HEK293T (cell line): ENCODE results near the gene NYAP1.
A peak's percentile ranks its signal among the peaks of the same experiment; 100 is the strongest.

Experiments
- CTCF ChIA-PET: fragments of 350-600 bp; formaldehyde crosslinking; extraction: SDS; loops from one replicate; lab custom pipeline; 2021; ENCODE audit warnings: antibody characterized with exemption, inconsistent platforms; lab: Yijun Ruan, JAX
- POLR2A ChIA-PET: fragments of 350-600 bp; formaldehyde crosslinking; extraction: SDS; loops from one replicate; lab custom pipeline; 2020; ENCODE audit warnings: antibody characterized with exemption, inconsistent platforms; lab: Yijun Ruan, JAX
- DNase-seq: peaks from one replicate; pipeline ENCODE4 v3.0.0; 2012; ENCODE audit warnings: mixed read lengths; ENCODE audit errors: extremely low spot score
- ARNT ChIP-seq: fragments of 450-650 bp; IDR thresholded peaks from 2 replicates; pipeline ENCODE4 v1.6.1; 2017; ENCODE audit warnings: mild to moderate bottlenecking
- BHLHE40 ChIP-seq: fragments of 450-650 bp; IDR thresholded peaks from 2 replicates; pipeline ENCODE4 v1.6.1; 2016; ENCODE audit warnings: mild to moderate bottlenecking, moderate library complexity, borderline replicate concordance
- CTBP1 ChIP-seq: fragments of 450-650 bp; IDR thresholded peaks from 2 replicates; pipeline ENCODE4 v1.6.1; 2016; ENCODE audit warnings: borderline replicate concordance
- ELF4 ChIP-seq: fragments of 450-650 bp; IDR thresholded peaks from 2 replicates; pipeline ENCODE4 v1.6.1; 2017; ENCODE audit warnings: antibody characterized with exemption
- FOXA1 ChIP-seq: fragments of 450-650 bp; IDR thresholded peaks from 2 replicates; pipeline ENCODE4 v1.6.1; 2016; ENCODE audit warnings: mild to moderate bottlenecking
- FOXK2 ChIP-seq: fragments of 450-650 bp; IDR thresholded peaks from 2 replicates; pipeline ENCODE4 v1.6.1; 2016; ENCODE audit warnings: mild to moderate bottlenecking
- FOXM1 ChIP-seq: fragments of 450-650 bp; IDR thresholded peaks from 2 replicates; pipeline ENCODE4 v1.6.1; 2017; ENCODE audit warnings: mild to moderate bottlenecking, borderline replicate concordance
- HDGF ChIP-seq: fragments of 450-650 bp; IDR thresholded peaks from 2 replicates; pipeline ENCODE4 v1.6.1; 2017; ENCODE audit warnings: antibody characterized with exemption, borderline replicate concordance
- L3MBTL2 ChIP-seq: fragments of 450-650 bp; conservative IDR thresholded peaks from 2 replicates; pipeline ENCODE4 v1.6.1; 2016; ENCODE audit warnings: mild to moderate bottlenecking
- LEF1 ChIP-seq: fragments of 450-650 bp; IDR thresholded peaks from 2 replicates; pipeline ENCODE4 v1.6.1; 2017; ENCODE audit warnings: mild to moderate bottlenecking, borderline replicate concordance
- NFRKB ChIP-seq: fragments of 450-650 bp; IDR thresholded peaks from 2 replicates; pipeline ENCODE4 v1.6.1; 2016; ENCODE audit warnings: mild to moderate bottlenecking, moderate library complexity
- SP1 ChIP-seq: fragments of 450-650 bp; IDR thresholded peaks from 2 replicates; pipeline ENCODE4 v1.6.1; 2017
- SUZ12 ChIP-seq: fragments of 450-650 bp; IDR thresholded peaks from 2 replicates; pipeline ENCODE4 v1.6.1; 2016; ENCODE audit warnings: mild to moderate bottlenecking
- TARDBP ChIP-seq: fragments of 450-650 bp; IDR thresholded peaks from 2 replicates; pipeline ENCODE4 v1.6.1; 2016
- ZNF384 ChIP-seq: fragments of 450-650 bp; IDR thresholded peaks from 2 replicates; pipeline ENCODE4 v1.6.1; 2016
- TF ChIP-seq, protein P1 (sequence below): fragments of 450-650 bp; IDR thresholded peaks from 2 replicates; pipeline ENCODE4 v1.6.1; 2016

The NYAP1 gene

DNA sequence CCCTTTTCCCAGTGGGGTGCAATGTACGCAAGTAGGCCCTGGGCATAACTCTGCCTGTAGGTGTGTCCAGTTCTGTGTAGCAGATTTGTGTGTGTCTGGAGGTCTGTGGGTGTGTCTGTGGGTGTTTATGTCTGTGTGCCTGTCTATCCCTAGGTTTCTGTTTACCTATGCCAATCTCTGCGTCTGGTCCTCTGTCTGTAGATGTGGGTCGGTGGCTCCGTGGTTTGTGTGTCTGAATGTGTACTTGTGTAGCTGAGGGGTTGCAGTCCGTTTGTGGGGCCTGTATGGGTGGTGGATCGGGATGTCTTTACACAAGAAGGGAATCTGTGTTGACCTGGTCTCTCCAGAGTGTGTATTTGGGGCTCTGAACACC is 932 bp downstream of the NYAP1 start:
- POLR2A ChIA-PET = interaction anchor here (0.6 kb wide), 1 partner anchor 60 kb away, joined by 3 read pairs; no protein-coding TSS in a partner anchor
- CTCF ChIA-PET = no interaction called here
- TF ChIP-seq TARDBP (no peak), HDGF (no peak), NFRKB (no peak), CTBP1 (no peak)
- no peak for DNase-seq

DNA sequence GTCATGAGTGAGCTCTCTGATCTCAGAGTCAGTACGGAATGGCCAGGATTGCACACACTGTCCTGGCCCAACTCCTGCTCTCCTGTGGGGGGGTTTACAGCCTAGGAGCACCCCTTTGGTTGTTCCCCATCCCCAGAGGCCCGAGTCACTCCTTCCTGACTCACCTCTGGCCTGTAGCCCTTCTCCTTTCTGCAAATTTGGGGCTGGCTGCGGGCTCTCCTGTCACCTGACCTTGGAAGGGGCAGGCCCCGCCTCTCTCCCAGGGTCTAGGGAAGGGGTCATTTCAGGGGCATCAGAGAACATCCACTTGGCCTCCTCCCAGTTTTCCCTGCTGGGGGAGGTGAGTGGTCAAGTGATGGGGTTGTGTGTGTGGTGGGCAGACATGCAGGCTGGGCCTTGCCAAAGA is 1.7 kb downstream of the NYAP1 start:
- CTCF ChIA-PET = no interaction called here
- TF ChIP-seq ELF4 = no peak
- POLR2A ChIA-PET = interaction anchor here (0.6 kb wide), 1 partner anchor 60 kb away, joined by 3 read pairs; no protein-coding TSS in a partner anchor
- DNase-seq = no peak

DNA sequence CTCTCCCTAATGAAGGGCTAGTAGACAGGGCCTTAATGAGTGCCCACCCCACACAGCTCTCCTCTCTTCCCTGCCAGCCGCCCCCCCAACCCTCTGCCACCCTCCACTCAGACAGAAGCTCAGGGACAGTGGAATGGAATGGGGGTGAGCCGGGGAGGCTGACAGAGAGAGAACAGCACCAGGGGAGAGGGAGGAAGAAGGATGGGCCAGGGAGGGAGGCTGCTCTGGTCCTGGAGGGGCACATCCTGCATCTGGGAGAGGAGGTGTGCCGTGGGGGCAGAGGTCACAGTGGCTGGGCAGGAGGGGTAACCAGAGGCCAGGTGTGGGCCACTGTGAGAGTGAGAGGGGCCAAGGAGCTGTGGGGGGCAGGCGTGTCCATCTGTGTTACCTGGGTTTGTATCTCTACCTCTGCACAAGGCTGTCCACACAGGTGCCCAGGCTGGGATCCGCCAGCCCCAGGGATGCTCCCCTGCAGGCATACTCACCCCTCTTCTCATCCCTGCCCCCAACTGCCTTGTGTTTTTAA is 2.4 kb downstream of the NYAP1 start:
- TF ChIP-seq SP1 = no peak
- no peak for TF ChIP-seq NFRKB
- TF ChIP-seq, protein P1, sequence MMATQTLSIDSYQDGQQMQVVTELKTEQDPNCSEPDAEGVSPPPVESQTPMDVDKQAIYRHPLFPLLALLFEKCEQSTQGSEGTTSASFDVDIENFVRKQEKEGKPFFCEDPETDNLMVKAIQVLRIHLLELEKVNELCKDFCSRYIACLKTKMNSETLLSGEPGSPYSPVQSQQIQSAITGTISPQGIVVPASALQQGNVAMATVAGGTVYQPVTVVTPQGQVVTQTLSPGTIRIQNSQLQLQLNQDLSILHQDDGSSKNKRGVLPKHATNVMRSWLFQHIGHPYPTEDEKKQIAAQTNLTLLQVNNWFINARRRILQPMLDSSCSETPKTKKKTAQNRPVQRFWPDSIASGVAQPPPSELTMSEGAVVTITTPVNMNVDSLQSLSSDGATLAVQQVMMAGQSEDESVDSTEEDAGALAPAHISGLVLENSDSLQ = no peak
- TF ChIP-seq FOXM1 = no peak
- TF ChIP-seq HDGF = no peak
- CTCF ChIA-PET = no interaction called here
- POLR2A ChIA-PET = interaction anchor here (1.8 kb wide), 1 partner anchor 11 kb away, joined by 4 read pairs; no protein-coding TSS in a partner anchor
- DNase-seq = no peak

DNA sequence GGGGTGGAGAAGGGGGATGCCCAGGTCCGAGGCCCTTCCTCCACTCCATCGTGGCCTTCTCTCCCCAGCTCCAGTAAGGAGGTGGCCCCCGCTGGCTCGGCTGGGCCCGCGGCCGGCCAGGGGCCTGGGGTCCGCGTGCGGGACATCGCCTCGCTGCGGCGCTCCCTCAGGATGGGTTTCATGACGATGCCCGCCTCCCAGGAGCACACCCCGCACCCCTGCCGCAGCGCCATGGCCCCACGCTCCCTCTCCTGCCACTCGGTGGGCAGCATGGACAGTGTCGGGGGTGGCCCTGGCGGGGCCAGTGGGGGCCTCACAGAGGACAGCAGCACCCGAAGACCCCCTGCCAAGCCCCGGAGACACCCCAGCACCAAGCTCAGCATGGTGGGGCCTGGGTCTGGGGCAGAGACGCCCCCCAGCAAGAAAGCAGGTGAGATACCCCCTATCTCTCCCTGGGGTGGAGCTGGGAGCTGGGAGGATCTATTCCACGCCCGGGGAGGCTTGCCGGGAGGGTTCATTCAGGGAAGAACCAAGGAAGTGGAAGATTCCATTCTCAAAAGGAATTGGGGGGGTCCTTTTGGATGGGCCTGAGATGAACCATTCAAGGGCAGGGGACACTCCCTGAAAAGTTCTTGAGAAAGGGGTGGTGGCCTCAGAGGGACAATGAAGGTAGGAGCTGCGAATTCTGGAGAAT is 3.2 kb downstream of the NYAP1 start:
- ChIA-PET CTCF (no interaction called here), POLR2A (interaction anchor here (0.6 to 1.8 kb wide), 3 partner anchors 9 to 58 kb away, joined by 3 to 4 read pairs (median 3); partner anchors contain the start of gene ZCWPW1)
- TF ChIP-seq FOXA1 = no peak
- no peak for TF ChIP-seq ZNF384
- TF ChIP-seq TARDBP = no peak
- no peak for TF ChIP-seq FOXM1
- no peak for TF ChIP-seq ARNT
- TF ChIP-seq FOXK2 = no peak
- TF ChIP-seq, protein P1 = no peak
- no peak for TF ChIP-seq BHLHE40
- TF ChIP-seq SUZ12 = no peak
- no peak for DNase-seq

DNA sequence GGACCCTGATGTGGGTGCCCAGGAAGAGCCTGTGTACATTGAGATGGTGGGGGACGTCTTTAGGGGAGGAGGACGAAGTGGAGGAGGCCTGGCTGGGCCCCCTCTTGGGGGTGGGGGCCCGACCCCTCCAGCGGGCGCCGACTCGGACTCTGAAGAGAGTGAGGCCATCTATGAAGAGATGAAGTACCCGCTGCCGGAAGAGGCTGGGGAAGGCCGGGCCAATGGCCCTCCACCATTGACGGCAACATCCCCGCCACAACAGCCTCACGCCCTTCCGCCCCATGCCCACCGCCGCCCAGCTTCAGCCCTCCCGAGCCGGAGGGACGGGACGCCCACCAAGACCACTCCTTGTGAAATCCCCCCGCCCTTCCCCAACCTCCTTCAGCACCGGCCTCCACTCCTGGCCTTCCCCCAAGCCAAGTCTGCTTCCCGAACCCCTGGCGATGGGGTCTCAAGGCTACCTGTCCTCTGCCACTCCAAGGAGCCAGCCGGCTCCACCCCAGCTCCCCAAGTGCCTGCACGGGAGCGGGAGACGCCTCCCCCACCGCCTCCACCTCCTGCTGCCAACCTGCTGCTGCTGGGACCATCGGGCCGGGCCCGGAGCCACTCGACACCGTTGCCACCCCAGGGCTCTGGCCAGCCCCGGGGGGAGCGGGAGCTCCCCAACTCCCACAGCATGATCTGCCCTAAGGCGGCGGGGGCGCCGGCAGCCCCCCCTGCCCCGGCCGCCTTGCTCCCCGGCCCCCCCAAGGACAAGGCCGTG is 4.8 kb downstream of the NYAP1 start:
- ChIA-PET POLR2A (interaction anchor here (1.0 to 1.6 kb wide), 2 partner anchors 9 to 19 kb away, joined by 3 read pairs; partner anchors contain the start of gene TSC22D4), CTCF (no interaction called here)
- DNase-seq = no peak
- TF ChIP-seq FOXA1 (no peak), ARNT (no peak), ZNF384 (no peak), CTBP1 (no peak), NFRKB (no peak), BHLHE40 (no peak), TARDBP (no peak), SP1 (no peak), ELF4 (no peak), SUZ12 (no peak), L3MBTL2 (no peak), FOXM1 (no peak), HDGF (no peak)
- TF ChIP-seq, protein P1 = no peak

DNA sequence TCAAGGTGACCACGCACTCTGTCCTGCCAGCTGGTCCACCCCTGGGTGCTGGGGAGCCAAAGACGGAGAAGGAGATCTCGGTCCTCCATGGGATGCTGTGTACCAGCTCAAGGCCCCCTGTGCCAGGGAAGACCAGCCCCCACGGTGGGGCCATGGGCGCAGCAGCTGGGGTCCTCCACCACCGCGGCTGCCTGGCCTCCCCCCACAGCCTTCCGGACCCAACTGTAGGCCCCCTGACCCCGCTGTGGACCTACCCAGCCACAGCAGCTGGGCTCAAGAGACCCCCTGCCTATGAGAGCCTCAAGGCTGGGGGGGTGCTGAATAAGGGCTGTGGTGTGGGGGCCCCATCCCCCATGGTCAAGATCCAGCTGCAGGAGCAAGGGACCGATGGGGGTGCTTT is 5.4 kb downstream of the NYAP1 start:
- POLR2A ChIA-PET = interaction anchor here (1.0 to 1.6 kb wide), 2 partner anchors 10 to 19 kb away, joined by 3 read pairs; partner anchors contain the start of gene TSC22D4
- DNase-seq = no peak
- CTCF ChIA-PET = no interaction called here
- no peak for TF ChIP-seq FOXA1
- TF ChIP-seq FOXK2 = no peak

DNA sequence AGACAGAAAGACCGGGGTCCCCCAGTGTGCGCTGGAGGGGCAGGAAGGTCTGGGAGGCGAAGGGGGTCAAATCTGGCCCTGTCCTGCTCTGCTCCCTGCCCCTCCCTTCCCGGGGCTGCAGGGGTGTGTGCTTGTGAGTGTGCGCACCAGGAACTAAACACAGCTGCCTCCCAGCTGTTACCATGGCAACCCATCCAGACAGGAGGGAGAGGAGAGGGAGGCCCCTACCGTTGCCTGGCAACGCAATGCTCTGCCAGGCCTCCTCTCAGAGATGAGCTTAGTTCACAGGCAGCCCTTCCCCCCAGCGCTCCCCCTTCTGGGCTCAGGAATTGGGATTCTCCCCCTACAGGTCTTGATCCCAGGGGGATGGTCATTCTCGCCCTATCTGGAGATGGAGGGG is 6.1 kb downstream of the NYAP1 start:
- TF ChIP-seq L3MBTL2 (no peak), HDGF (no peak), BHLHE40 (no peak), CTBP1 (no peak), ARNT (no peak), NFRKB (no peak), FOXA1 (no peak), SP1 (no peak), FOXK2 (no peak), SUZ12 (no peak), LEF1 (no peak), ZNF384 (no peak), TARDBP (no peak), ELF4 (no peak), FOXM1 (no peak)
- TF ChIP-seq, protein P1 = no peak
- ChIA-PET POLR2A (no interaction called here), CTCF (no interaction called here)
- DNase-seq = peak; percentile 76
